ENCODE results near the gene CXADR. TPM values are rescaled to one million over a fixed set of nuclear protein-coding genes. Genes with fewer than 3 reads are reported as not detected.
A peak's percentile ranks its signal among the peaks of the same experiment; 100 is the strongest.

CXADR gene
- total RNA-seq, 1 experiment from 2014 or later, result 152 TPM

DNA sequence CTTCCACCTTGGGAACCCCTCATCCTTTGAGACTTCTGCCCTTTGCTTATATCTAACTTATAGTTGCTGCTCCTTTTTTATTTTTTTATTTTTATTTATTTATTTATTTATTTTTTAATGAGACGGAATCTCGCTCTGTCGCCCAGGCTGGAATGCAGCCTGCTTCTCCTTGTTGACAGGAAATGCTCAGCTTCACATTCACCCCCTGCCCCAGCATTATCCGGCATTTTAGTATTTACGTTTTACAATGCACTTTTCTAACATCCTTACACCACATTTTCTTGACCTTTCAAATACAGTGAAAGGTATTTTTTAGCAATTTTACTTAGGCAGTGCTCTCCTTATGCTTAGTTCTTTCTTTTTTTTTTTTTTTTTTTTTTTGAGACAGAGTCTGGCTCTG lies 14.9 kb downstream of the CXADR start:
- H3K9ac ChIP-seq (ENCODE audit: extremely low read depth, insufficient read length, low read length), result no peak overlapping the region
- H3K9me3 ChIP-seq (ENCODE audit: control insufficient read depth, low read depth, low read length), result no peaks in the 10 kb centered on the region
- no peak overlapping the region for H2AK5ac ChIP-seq (ENCODE audit: insufficient read length, low read length)
- H2BK15ac ChIP-seq (ENCODE audit: low read depth, low read length), result no peak overlapping the region
- no peak overlapping the region for H2BK12ac ChIP-seq (ENCODE audit: insufficient read length, low read depth, low read length)
- H2BK20ac ChIP-seq (ENCODE audit: low read depth, low read length, poor library complexity, severe bottlenecking), result no peak overlapping the region
- H3K9me3 Mint-ChIP-seq, result no peaks in the 10 kb centered on the region
- peak overlapping the region; percentile 70 for H3K27ac ChIP-seq (ENCODE audit: insufficient read length, low read depth, low read length)
- H2BK5ac ChIP-seq (ENCODE audit: insufficient read length, low read length), result no peak overlapping the region
- H4K8ac ChIP-seq (replicated peaks; ENCODE audit: insufficient read length, low read depth, low read length), result no peak overlapping the region
- H3K36me3 Mint-ChIP-seq (ENCODE audit: insufficient read depth in 1 of 3, low read depth in 3 of 3), result peaks cover 3 to 32% (median 17%) of the 10 kb centered on the region in 3 experiments; a peak in 6 of 7 replicates
- H2BK120ac ChIP-seq (ENCODE audit: low read depth, low read length, poor library complexity, severe bottlenecking), result no peak overlapping the region
- no peak overlapping the region for H2AFZ ChIP-seq (ENCODE audit: low read length)
- WGBS (ENCODE audit: extremely low coverage, insufficient read length, low lambda C conversion rate), result no CpG with 5 or more reads among the region's 5 CpGs
- H3K14ac ChIP-seq (ENCODE audit: insufficient read depth, low read length), result no peak overlapping the region
- TF ChIP-seq, protein P1, sequence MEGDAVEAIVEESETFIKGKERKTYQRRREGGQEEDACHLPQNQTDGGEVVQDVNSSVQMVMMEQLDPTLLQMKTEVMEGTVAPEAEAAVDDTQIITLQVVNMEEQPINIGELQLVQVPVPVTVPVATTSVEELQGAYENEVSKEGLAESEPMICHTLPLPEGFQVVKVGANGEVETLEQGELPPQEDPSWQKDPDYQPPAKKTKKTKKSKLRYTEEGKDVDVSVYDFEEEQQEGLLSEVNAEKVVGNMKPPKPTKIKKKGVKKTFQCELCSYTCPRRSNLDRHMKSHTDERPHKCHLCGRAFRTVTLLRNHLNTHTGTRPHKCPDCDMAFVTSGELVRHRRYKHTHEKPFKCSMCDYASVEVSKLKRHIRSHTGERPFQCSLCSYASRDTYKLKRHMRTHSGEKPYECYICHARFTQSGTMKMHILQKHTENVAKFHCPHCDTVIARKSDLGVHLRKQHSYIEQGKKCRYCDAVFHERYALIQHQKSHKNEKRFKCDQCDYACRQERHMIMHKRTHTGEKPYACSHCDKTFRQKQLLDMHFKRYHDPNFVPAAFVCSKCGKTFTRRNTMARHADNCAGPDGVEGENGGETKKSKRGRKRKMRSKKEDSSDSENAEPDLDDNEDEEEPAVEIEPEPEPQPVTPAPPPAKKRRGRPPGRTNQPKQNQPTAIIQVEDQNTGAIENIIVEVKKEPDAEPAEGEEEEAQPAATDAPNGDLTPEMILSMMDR (conservative IDR thresholded peaks at IDR 0.05), result no peak
- H3K23me2 ChIP-seq (ENCODE audit: insufficient read length, low read depth, low read length, poor library complexity, severe bottlenecking), result no peaks in the 10 kb centered on the region
- H3K4me1 ChIP-seq (ENCODE audit: insufficient read depth, low read length), result peaks cover 8% of the 10 kb centered on the region; the same call in 1 of the 2 replicates
- no peaks in the 10 kb centered on the region for H3K27me3 Mint-ChIP-seq (ENCODE audit: low read depth)
- no peak overlapping the region; a peak in 1 of 5 replicates for H3K4me3 Mint-ChIP-seq
- H3K4ac ChIP-seq (ENCODE audit: low read depth, low read length), result no peak overlapping the region
- no peak for DNase-seq
- H3K23ac ChIP-seq (ENCODE audit: insufficient read length, low read depth, low read length), result no peak overlapping the region
- H4K20me1 ChIP-seq (ENCODE audit: control insufficient read depth, insufficient read depth, insufficient read length), result no peaks in the 10 kb centered on the region
- no peak overlapping the region for H3T11ph ChIP-seq (ENCODE audit: low read length)
- peaks cover 71% of the 10 kb centered on the region for H3K79me2 ChIP-seq (ENCODE audit: insufficient read depth, low read length)
- H3K27me3 ChIP-seq (ENCODE audit: insufficient read depth, low read length), result no peaks in the 10 kb centered on the region
- peaks cover 3% of the 10 kb centered on the region for H3K79me1 ChIP-seq (ENCODE audit: insufficient read depth, low read depth, low read length, poor library complexity, severe bottlenecking)
- peak overlapping the region; percentile 40 for H3K4me2 ChIP-seq (ENCODE audit: insufficient read depth, insufficient read length, low read length)
- no peak overlapping the region for H4K91ac ChIP-seq (ENCODE audit: insufficient read length, low read depth, low read length)
- H3K56ac ChIP-seq (ENCODE audit: insufficient read length, low read depth, low read length), result no peak overlapping the region
- peak overlapping the region in 2 of 3 experiments; percentile 92 to 94; a peak in 3 of 7 replicates for H3K27ac Mint-ChIP-seq
- H3K4me1 Mint-ChIP-seq, result peaks cover 50 to 53% of the 10 kb centered on the region in 2 experiments
- no peak overlapping the region for H3K18ac ChIP-seq (ENCODE audit: insufficient read length, low read depth, low read length)
- no peak overlapping the region for H4K5ac ChIP-seq (ENCODE audit: insufficient read length, low read depth, low read length)

Measured in H9 (cell line).